ENCODE results near the gene HERC4.

- TF ChIP-seq BHLHE40 (IDR thresholded peaks at IDR 0.05; ENCODE audit: borderline replicate concordance), result no peak
- TF ChIP-seq SUZ12 (IDR thresholded peaks at IDR 0.05), result no peak
Measured at GRCh38 chr10:67933199-67933598, 141.9 kb downstream of the HERC4 start.

Data from HEK293T (cell line).